GM12872 (cell line): ENCODE measurements around the gene SORCS2.

Experiments used
- CTCF ChIP-seq: IDR thresholded peaks from 3 replicates; pipeline ENCODE4 v1.5.1; 2011; ENCODE audit warnings: low read depth, mild to moderate bottlenecking, low read length, moderate library complexity; ENCODE audit not compliant: insufficient read depth

SORCS2 gene

GRCh38 chr4:7750523-7750922, 558.2 kb downstream of the SORCS2 start:
- TF ChIP-seq CTCF = no peak

- no peak for TF ChIP-seq CTCF
Measured at GRCh38 chr4:7750972-7751371, 558.6 kb downstream of the SORCS2 start.

DNA sequence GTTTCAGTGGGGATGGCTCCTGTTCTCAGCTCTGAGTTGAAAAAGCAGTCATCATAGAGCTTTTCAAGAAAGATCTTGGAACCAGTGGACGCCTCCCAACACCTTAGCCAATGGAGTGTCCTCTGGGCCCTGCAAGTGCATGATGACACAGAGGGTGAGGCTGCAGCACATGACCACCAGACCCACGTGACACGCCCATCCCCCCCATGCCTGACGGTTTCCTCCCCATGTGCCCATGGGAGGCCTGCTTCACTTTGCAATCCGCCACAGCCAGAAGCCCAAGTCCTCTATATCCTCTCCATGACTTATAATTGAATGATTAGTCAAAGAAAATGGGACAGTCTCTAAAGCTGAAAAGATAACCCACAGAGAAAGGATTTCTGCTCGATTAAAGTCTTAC, 560.3 kb downstream of the SORCS2 start:
- TF ChIP-seq CTCF = no peak

GRCh38 chr4:7753271-7753670, 560.9 kb downstream of the SORCS2 start:
- no peak for TF ChIP-seq CTCF

- no peak for TF ChIP-seq CTCF
Measured at GRCh38 chr4:7753931-7754465, 561.7 kb downstream of the SORCS2 start.

- TF ChIP-seq CTCF = no peak
Measured at GRCh38 chr4:7754565-7755262, 562.4 kb downstream of the SORCS2 start.

- no peak for TF ChIP-seq CTCF
Measured at GRCh38 chr4:7755561-7755960, 563.2 kb downstream of the SORCS2 start.
